ENCODE data around the gene PHYH. TPM values are rescaled to one million over a fixed set of nuclear protein-coding genes. Genes with fewer than 3 reads are reported as not detected.

PHYH gene
- total RNA-seq, 1 donor from 2014 or later, result 19.9 TPM

DNA sequence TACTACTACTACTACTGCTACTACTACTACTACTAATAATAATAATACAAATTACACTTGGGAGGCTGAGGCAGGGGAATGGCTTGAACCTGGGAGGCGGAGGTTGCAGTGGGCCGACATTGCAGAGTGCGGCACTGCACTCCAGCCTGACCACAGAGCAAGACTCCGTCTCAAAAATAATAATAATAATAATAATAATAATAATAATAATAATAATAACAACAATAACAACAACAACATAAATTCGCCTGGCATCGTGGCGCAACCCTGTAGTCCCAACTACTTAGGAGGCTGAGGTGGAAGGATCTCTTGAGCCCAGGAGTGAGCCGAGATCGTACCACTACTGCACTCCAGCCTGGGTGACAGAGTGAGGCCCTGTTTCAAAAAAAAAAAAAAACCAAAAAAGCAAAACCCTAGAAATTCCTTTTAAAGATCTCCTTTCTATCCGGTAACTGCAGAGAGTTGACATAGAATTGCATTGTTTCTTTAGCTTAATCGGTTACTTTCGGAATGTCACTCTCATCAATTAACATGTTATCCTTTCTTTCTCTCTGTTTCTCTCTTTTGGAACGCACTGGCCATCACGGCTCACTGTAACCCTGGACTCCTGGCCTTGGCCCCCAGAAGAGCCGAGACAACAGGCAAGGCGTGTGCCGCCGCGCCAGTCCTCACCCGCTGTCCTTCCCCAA, 972 bp downstream of the PHYH start:
- Mint-ChIP-seq H3K4me3 (ENCODE audit: low read depth) (peak overlapping the region; percentile 76), H3K4me1 (ENCODE audit: low read depth) (peaks cover 9% of the 10 kb centered on the region), H3K9me3 (ENCODE audit: low read depth) (no peaks in the 10 kb centered on the region), H3K27me3 (no peaks in the 10 kb centered on the region), H3K36me3 (ENCODE audit: insufficient read depth) (peaks cover 5% of the 10 kb centered on the region), H3K27ac (peak overlapping the region; percentile 87)
- TF ChIP-seq, protein P1, sequence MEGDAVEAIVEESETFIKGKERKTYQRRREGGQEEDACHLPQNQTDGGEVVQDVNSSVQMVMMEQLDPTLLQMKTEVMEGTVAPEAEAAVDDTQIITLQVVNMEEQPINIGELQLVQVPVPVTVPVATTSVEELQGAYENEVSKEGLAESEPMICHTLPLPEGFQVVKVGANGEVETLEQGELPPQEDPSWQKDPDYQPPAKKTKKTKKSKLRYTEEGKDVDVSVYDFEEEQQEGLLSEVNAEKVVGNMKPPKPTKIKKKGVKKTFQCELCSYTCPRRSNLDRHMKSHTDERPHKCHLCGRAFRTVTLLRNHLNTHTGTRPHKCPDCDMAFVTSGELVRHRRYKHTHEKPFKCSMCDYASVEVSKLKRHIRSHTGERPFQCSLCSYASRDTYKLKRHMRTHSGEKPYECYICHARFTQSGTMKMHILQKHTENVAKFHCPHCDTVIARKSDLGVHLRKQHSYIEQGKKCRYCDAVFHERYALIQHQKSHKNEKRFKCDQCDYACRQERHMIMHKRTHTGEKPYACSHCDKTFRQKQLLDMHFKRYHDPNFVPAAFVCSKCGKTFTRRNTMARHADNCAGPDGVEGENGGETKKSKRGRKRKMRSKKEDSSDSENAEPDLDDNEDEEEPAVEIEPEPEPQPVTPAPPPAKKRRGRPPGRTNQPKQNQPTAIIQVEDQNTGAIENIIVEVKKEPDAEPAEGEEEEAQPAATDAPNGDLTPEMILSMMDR (IDR thresholded peaks at IDR 0.05; ENCODE audit: unreplicated experiment), result no peak
- no peak for DNase-seq (ENCODE audit: low spot score, unreplicated experiment)

DNA sequence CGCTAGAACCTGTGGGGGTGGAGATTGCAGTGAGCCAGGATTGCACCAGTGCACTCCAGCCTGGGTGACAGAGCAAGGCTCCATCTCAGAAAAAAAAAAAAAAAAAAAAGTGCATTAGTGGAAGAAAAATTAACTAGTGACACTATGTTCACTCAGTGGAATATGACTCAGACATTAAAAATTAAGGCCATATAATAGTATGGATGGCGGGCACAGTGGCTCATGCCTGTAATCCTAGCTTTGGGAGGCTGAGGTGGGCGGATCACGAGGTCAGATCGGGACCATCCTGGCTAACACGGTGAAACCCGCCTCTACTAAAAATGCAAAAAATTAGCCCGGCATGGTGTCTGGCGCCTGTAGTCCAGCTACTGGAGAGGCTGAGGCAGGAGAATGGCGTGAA, 3.4 kb downstream of the PHYH start:
- Mint-ChIP-seq H3K27me3 (no peaks in the 10 kb centered on the region), H3K4me3 (ENCODE audit: low read depth) (no peak overlapping the region), H3K36me3 (ENCODE audit: insufficient read depth) (peaks cover 7% of the 10 kb centered on the region), H3K9me3 (ENCODE audit: low read depth) (no peaks in the 10 kb centered on the region), H3K27ac (no peak overlapping the region), H3K4me1 (ENCODE audit: low read depth) (peaks cover 7% of the 10 kb centered on the region)
- no peak for DNase-seq (ENCODE audit: low spot score, unreplicated experiment)
- TF ChIP-seq, protein P1 (IDR thresholded peaks at IDR 0.05; ENCODE audit: unreplicated experiment), result no peak

DNA sequence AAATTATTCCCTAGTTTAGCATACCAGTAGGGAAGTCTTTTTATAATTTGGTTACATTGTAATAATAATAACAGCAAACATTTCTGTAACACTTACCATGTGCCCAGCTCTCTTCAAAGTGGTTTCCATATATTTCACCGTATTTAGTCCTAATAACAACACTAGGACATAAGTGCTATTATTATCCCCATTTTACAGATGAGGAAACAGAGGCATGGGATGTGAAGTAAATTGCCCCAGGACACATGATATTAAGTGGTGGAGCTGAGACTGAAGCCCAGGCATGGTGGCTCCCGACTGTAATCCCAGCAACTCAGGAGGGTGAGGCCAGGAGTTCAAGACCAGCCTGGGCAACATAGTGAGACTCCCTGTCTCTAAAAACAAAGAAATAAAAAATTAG, 5.1 kb downstream of the PHYH start:
- Mint-ChIP-seq H3K4me3 (ENCODE audit: low read depth) (no peak overlapping the region), H3K4me1 (ENCODE audit: low read depth) (peaks cover 4% of the 10 kb centered on the region), H3K36me3 (ENCODE audit: insufficient read depth) (peaks cover 9% of the 10 kb centered on the region), H3K27me3 (no peaks in the 10 kb centered on the region), H3K9me3 (ENCODE audit: low read depth) (no peaks in the 10 kb centered on the region), H3K27ac (no peak overlapping the region)
- TF ChIP-seq, protein P1 (IDR thresholded peaks at IDR 0.05; ENCODE audit: unreplicated experiment), result no peak
- DNase-seq (ENCODE audit: low spot score, unreplicated experiment), result no peak

DNA sequence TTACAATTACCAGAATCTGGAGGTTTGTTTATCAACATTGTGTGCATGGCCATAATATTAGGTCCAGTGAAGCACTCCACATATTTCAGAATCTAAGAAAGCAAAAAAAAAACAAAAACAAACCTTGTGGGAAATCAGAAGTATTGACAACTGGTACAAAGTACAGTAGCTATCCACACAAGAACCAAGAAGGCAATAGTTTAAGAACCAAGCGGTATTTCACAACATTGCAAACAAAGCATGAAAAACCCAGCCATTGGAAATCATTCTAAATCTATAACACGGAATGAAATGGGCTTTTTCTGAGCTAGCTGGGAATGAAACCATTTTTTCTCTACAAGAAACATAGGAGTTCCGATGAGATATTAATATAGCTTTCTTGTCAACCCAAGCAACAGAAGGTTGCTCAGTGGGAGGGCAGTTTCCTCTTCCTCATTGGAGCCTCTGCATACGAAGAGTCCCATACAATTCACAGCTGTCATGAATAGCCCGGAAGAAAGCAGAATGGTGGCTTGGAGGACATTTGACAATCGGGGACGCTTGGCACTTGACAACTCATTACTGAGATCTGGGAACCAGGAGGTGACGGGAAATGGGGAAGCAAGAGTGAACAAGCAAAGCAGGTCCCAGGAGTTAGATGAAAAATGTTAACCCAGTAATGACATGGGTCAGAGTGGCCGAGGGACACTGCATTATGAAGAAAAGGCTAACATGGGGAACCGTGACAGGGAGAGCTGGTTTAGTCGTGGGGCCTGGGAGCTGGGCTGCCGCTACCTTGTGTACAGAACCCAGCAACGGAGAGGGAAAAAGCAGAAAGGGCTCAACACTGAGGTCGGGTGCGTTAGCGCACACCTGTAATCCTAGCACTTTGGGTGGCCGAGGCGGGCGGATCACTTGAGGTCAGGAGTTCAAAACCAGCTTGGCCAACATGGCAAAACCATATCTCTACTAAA, 7.8 kb downstream of the PHYH start:
- no peak for DNase-seq (ENCODE audit: low spot score, unreplicated experiment)
- Mint-ChIP-seq H3K4me1 (ENCODE audit: low read depth) (no peaks in the 10 kb centered on the region), H3K27me3 (no peaks in the 10 kb centered on the region), H3K9me3 (ENCODE audit: low read depth) (no peaks in the 10 kb centered on the region), H3K27ac (no peak overlapping the region), H3K36me3 (ENCODE audit: insufficient read depth) (peaks cover 16% of the 10 kb centered on the region), H3K4me3 (ENCODE audit: low read depth) (no peak overlapping the region)
- TF ChIP-seq, protein P1 (IDR thresholded peaks at IDR 0.05; ENCODE audit: unreplicated experiment), result no peak

DNA sequence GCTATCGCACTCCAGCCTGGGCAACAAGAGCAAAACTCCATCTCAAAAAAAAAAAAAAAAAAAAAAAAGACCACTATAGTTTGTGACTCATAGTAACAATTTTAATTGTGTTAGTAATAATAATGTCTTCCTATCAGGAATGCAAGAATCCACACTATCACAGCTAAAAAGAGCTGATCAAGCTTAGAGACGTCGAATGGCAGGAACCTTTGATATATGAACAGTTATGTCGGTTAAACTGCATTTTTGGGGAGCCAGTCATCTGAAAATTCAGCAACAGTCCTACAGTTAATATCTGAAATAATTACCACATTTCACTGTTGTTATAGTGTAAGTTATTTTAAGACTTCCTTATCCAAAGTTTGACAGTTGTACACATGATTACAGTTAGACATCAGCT, 8.8 kb downstream of the PHYH start:
- H3K4me1 Mint-ChIP-seq (ENCODE audit: low read depth), result no peaks in the 10 kb centered on the region
- DNase-seq (ENCODE audit: low spot score, unreplicated experiment), result no peak
- H3K27ac Mint-ChIP-seq, result no peak overlapping the region
- H3K36me3 Mint-ChIP-seq (ENCODE audit: insufficient read depth), result peaks cover 16% of the 10 kb centered on the region
- no peaks in the 10 kb centered on the region for H3K27me3 Mint-ChIP-seq
- no peaks in the 10 kb centered on the region for H3K9me3 Mint-ChIP-seq (ENCODE audit: low read depth)
- TF ChIP-seq, protein P1 (IDR thresholded peaks at IDR 0.05; ENCODE audit: unreplicated experiment), result no peak
- no peak overlapping the region for H3K4me3 Mint-ChIP-seq (ENCODE audit: low read depth)
